HG02840 (cell line): ENCODE measurements around the gene PAK3.

Source experiments
- ATAC-seq: cut with Tn5 transposase; IDR thresholded peaks from one replicate; pipeline ENCODE4 v1.9.1; 2021; ENCODE audit warnings: mild to moderate bottlenecking, moderate library complexity, moderate number of reproducible peaks; ENCODE audit not compliant: unreplicated experiment, low FRiP score

PAK3 gene

DNA sequence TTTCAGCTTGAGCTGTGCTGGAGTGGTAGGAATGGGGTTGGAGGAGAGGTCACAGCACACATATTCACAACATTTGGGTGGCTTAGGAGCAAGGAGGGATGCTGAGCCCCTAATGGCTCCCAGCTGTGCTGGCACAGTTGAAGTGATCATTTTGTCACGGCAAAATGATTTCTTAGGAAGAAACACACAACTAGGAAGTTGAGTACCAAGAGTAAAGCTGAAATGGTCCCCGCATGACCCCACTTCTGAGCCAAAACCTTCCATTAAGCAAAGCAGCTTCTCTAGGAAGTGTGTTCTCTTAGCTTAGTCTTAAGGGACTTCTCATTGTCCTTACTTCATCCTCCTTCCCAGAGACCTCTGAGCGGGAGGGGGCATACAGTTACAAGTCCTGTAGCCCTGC lies 161.7 kb downstream of the PAK3 start:
- no peak for ATAC-seq

- ATAC-seq = no peak
Measured at GRCh38 chrX:111259559-111259958, 163.6 kb downstream of the PAK3 start.

- ATAC-seq = no peak
Measured at GRCh38 chrX:111260451-111260850, 164.5 kb downstream of the PAK3 start.

DNA sequence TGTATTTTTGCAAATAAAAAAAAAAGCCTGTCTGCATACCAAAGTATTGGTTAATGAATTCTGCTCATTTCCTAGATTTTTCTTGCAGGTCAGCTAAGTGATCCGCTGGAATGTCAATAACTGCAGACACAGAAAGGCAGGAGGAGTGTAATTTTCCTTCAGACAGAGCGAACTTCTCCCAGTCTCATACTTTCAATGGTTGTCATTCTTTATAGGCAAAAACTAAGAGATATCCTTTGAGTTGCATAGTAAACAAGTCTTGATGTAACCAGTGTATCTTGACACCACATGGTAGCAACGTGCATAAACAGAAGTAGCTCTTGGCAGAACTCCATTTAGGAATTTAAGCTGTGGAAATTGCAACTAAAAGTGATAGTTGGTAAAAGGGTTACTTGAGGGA lies 166.1 kb downstream of the PAK3 start:
- no peak for ATAC-seq

- no peak for ATAC-seq
Measured at GRCh38 chrX:111264385-111264784, 168.4 kb downstream of the PAK3 start.

DNA sequence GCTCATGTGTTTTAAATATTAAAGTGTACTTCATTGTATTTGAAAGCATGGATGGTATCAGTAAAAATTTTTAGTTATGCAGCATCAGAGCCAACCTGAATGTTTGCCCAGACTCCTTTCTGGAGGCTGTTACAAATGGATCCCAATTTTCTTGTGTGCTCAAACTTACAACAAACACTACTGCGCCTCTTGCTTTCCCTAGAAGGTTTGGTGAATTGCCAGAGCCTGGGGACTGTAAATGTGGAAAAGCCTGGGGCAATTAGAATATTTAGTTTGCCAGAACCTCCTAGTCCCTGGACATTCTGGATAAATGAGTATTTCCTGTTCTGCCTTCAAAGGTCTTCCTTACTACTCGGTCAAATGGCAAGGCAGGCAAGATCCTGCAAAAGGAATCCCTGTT lies 169.5 kb downstream of the PAK3 start:
- no peak for ATAC-seq

GRCh38 chrX:111268506-111268905 lies 172.5 kb downstream of the PAK3 start:
- ATAC-seq = no peak

DNA sequence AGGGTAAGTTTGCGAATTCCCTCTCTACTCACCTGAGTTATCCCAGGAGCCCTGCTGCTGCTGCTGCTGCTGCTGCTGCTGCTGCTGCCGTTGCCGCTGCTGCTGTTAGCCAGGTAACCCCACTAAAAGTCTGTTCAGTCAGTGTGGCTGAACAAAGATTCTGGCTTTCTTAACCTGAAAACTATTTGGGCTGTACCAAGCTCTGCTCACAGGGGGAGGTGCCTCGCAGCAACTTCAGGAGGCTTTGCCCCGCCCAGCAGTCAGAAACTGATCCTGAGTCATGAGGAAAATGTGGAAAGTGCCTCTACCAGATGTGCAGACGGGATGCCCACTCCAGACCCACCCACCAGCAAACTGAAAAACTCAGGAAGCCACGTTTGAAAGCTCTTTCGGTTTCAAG lies 174.3 kb downstream of the PAK3 start, which contains the start of gene CAPN6:
Gene CAPN6, minus strand, starts transcription at position 145 of the 400 bp plus-strand sequence. CDS start 6,547 bp downstream, outside the sequence.
- ATAC-seq = no peak
